Stimulated activated CD4-positive, alpha-beta T cell treated with anti-CD3 and anti-CD28 coated beads, Interleukin-12 subunit alpha, Interleukin-12 subunit beta, amount 100 ng/mL, for 4 hours (primary cell): ENCODE results near the gene ACTN1.
A peak's percentile ranks its signal among the peaks of the same experiment; 100 is the strongest.

Experiments used
- DNase-seq: peaks from one replicate; pipeline ENCODE4 v3.0.0-alpha.2; 2020

The ACTN1 gene

DNA sequence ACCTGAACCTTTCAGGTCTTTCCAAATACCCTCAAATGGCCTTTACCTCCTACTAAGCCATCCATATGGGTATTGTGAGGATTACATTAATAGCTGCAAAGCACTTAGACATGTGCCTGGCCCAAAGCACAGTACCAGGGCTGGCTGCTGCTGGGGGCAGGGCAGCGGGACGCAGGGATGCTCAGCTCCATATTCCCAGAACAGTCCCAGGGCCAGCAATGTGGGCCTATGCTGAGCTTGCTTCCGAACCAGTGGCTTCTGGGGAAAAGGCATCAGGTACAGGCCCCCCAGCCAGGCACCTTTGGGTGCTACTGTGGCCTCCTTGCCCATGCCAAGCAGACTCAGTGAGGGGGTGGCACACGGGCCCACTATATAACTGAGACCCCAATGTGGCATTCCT is 10.4 kb downstream of the ACTN1 start:
- DNase-seq, result no peak

DNA sequence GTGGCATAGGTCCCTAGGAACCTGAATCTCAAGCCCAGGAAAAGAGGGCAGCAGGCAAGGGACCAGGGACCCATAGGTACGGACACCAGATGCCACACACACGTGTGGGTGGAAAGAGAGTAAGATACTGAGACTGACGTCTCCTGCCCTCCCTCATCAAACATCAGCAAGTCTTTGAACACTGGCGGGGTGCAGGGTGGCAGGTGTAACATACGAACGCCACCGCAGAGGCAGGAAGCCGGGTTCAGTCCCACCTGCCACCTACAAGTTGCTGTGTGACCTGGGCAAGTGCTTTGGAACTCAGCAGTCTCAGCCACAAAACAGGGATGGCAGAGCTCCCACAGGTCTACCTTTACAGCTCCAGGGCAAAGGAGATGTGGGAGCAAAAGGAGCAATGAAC is 11.1 kb downstream of the ACTN1 start:
- peak; percentile 42 for DNase-seq

DNA sequence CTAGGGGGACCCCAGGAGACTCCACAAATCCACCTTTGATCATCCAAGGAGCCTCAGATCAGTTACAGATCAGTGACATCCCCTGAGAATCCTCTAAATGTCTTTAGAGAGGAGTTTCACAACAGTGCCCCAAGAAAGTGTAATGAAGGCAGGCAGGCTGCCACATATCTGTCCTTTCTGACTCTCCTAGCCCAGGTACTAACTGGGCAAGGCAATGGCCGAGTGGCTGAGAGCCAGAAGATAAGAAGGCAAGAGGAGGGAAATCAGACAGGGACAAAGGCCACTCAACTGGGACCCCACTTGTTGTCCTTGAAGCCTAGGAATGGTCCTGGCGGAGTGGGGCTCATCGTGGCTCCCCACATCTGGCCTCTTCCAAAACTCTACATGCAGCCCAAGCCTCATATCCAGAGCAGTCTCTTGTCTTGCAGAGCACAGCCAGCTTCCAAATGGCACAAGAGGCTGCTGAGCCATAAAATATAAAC is 11.6 kb downstream of the ACTN1 start:
- no peak for DNase-seq

DNA sequence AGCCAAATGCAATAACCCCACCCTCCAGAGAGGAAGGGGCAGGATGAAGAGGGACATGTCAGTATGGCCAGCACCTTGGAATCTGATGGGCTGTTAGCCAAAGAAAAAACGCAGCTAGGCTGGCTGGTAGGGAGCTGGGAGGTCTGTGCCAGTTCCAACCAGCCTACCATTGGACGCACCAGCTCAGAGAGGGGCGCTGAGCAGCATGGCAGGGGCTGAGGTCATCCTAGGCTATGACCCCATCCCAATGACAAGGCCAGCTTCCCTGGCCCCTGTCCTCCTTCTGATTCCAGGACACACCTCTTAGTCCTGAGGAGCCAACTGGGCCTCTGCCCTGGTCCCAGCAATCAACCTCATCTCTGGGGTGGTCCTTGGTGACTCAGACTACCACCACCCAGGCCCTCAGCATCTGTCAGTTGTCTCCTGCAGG is 12.2 kb downstream of the ACTN1 start:
- no peak for DNase-seq

DNA sequence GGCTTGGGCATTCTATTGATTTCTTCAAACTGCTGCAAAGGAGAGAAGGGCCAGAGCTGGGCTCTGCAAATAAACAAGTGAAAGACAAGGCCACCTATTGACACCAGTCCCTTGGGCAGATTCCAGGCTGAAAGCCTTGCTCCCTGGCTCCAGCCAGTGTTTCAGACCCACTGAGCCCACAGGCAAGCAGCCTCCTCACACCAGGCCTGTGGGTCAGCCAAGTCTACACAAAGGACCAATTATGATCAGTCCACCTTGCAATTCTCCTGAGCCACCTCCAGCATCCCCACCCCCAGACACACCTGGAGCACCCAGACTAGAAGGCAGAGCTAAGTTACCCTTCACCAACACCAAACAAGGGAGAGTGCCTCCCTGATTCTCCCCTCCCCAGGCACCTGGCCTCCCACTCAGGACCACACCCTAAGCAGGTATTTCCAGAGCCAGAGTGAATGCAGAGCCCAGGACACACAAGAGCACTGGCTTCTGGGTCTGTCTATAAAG is 13.8 kb downstream of the ACTN1 start:
- no peak for DNase-seq

DNA sequence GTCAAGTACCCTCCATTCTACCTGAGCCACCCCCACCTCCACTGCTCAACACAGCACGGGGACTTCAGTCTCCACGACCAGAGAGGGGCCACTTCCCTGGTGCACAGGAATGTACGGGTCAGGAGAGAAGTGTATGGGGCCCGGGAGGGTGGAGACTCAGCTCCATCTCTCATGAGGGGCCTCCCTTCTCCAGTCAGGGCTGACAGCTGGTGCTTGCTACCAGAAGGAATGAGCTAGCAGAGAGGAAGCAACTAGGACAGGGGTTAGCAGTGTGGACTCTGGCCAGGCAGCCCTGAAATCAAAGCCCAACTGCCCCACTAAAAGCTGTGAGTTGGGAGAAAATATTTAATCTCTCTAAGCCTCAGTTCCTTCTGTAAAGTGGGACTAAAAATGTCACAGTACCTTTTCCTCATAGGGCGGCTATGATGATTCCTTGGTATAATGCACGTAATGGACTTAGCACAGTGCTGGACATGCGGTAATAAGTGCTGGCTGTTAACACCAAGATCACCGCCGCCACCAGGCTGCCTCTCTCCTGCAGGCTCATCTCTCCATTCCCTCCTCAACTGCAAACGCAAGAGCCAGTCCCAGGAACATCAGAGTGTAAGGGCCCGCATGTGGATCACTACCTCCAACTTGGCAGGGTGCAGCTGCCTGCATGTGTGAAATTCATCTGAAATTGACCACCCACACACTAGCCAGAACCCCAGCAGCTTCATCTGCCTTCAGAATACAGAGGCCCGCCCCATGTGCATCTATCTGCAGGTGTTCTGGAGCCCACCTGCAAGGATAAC is 14.6 kb downstream of the ACTN1 start:
- DNase-seq, result no peak

DNA sequence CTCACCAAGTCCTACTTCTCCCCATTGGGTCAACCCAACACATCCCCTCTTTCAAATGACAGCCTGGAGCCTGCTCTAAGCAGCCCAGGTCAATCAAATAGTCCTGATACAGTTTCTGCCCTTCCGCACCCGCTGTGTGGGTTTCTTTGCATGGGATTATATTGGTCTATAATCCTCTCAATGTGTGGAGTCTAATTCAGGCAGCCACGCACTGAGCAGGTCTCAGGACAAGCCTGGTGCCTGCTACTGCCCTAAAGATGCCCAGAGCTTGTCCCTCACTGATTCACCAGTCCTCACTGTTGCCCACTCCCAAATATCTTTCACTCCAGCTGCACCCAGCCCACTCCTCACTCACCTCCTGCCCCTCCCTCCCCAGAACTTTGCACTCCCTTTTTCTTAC is 16.4 kb downstream of the ACTN1 start:
- no peak for DNase-seq

DNA sequence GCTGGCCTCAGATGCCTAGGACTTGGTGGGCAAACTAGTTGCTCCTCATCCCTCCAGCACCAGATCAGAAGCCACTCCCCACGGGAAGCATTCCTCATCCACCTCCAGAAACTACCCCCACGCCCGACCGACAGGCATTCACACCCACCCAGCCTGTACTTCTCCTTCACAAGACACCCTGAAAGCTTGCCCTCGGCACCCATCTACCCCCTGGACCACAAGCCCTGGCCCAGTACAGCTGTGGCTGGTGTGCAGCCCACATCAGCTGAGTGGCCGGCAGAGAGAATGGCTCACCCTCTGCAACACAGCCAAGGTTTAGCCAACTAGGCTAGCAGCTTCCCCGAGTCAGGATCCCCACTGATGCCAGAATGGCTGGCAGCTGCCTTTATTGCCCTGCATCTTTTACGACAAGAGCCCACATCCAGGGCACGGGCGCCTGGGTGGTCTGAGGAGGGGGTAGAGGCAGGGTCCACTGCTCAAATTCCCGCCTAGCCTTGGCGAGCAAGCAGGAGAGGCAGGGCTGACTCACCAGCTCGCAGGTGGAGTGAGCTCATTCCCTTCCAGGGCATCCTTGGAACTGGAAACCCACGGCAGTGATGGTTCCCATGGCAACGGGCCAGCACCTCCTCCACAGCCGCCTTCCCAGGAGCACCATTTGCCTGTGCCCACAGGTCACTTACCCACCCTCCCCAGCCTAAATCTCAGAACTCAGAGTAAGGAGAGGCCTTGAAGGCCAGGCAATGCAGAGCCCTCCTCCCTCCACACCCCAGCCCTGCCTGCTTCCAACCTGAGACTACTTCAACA is 17.1 kb downstream of the ACTN1 start:
- DNase-seq, result no peak

DNA sequence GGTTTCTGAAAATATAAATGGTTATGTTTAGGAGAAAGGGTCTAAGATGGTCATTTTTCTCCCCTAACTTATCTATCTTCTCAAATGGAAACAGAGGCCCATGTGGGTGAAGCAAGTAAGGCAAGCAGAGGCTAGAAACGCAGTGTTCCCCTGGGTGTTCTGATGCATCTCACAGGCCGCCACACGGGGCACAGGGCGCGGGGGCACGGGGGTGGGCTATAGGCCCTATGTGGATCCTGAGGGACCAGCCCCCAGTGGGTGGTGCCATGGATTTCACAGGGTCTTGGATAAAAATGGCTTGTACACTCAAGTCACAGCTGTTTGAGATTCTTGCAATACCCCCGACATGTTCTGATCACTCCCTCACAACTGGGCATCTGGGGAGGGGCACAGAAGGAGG is 17.7 kb downstream of the ACTN1 start:
- no peak for DNase-seq

DNA sequence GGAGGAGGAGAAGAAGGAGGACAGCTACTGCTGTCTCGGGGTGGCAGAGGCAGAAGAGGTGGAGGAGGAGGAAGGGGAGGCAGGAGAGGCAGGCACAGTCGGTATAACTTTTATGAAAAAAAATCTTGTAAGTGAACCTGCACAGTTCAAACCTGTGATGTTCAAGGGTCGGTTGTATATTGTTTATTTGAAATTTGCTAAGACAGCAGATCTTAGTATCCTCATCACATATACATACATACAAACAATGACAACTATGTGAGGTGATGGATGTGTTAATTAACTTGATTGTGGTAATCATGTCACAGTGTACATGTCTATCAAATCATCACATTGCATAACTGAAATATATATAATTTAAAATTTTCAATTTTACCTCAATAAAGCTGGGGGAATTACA is 19.0 kb downstream of the ACTN1 start:
- no peak for DNase-seq

DNA sequence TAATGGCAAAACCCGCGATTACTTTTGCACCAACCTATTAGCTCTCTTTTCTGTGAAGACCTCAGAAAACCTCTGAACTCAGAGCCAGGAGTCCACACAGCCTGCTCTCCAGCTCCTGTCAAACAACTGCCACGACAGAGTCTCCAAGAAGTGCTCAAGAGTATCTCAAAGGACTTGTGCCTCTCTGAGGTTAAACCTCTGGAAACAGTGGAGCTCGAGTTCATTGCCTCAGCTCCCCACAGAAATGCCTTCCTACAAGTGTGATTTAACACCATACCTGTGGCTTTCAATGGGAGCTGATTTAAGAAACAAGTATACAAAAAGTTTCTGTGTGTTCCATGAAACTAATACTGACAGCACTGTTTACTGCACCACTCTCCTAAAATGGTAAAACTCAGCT is 20.1 kb downstream of the ACTN1 start:
- DNase-seq, result no peak

DNA sequence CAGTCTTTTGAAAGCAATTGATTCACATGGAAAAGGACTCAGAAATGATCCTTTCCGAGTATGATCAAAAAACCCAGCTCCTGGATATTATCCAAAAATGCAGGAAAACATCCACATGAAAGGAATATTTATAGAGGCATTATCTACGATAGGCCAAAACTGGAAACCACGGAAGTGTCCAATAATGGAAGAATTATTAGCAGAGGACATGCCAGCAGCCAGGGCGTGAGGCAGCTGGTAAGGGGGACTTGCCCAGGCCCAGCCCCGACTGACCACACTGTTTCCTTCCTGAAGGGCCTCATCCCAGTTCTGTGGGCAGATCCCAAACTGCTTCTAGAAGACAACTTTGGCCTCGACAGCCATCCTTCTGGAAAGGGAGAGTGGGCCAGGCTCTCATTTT is 20.5 kb downstream of the ACTN1 start:
- DNase-seq, result no peak

DNA sequence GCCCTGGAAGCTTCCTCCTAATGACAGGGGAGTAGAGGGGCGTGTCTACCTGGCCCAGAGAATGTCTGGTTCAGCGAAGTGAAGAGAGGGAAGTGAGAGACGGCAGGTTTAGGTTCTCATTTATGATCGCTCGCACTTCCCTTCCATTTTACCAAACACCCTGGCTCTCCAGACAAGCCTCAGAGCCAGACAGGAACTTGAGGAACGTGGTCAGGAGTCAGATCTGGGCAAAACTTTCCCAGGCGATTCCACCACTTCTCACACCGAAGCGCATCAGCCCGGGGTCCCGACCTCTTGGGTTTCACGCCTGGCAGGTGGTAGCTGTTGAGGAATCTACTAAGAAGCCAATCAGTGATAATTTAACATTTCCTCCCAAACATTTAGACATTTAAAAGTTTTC is 21.3 kb downstream of the ACTN1 start:
- DNase-seq, result no peak

DNA sequence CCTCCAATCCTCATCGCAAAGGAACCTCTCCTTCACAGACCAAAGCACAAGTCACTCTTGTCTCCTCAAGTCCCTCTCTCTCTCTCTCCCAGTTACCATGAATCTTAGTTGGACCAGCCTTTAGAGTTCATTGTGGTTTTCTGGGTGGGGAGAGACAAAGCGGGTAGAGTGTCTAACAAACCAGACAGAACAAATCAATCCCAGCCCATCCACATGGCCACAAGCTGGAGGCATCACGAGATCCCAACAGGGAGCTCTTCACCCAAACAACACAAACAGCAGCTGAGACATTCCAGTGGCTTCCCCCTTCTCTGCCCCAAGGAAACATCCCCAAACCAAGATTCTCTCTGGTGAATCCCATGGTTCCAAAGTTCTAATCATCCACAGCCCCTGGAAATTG is 22.4 kb downstream of the ACTN1 start:
- DNase-seq, result no peak

DNA sequence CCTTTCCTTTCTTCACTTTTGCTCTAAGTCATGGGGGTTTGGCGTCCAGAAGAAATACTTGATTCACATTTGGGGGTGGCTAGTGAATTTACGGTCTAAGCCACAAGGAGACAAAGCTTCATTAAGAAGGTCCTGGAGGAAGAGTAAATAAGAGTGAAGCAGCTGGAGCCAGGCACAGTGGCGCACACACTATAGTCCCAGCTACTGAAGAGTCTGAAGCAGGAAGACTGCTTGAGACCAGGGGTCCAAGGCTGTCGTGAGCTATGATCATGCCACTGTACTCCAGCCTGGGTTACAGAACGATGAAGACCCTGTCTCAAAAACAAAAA is 23.3 kb downstream of the ACTN1 start:
- no peak for DNase-seq

DNA sequence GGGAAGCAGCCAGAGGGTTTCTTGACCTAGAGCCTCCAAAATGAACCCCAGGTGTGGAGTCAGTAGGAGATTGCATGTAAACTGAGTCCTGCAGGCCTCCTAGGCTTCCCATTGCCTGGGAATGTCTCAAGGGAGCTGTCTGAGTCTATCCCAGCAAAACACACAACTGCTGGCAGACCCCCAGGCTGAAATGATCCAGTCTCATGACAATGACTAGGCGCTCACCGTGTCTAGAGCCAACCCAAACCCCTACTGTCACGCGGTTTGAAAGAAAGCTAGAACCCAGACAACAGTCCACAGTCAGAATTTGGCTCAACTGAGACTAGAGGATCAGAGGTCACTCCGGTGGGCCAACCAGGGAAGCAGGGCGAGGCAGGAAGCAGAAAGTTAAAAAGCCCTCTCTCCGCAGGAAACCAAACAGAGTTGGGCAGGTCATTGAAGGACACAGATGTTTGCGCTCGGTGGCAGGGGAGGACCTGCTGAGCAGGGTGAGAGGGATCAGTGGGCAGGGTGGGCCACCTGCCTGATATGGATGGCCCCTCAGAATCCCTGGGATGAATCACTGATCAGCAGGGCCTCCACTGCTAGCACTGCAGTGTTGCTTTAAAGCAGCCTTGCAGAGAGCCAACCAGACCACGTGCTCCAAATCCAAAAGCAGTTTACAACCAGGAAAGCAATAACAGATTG is 23.8 kb downstream of the ACTN1 start:
- DNase-seq, result no peak

DNA sequence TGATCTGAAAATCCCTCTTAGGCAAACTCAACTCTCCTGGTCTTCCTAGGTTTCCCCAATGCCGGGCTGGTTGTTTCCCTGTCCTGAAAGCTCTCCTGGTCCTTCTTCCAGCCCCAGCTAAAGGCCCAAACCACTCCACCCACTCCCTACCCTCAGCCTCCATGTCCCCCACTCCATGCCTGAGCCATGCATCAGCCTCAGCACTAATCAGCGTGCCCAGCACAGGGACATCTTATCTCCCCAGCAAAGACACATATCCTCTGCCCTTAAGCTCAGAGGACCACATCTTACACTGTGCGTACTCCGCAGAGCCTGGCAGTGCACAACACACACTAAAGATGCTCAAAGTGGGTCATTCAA is 25.9 kb downstream of the ACTN1 start:
- DNase-seq, result no peak

DNA sequence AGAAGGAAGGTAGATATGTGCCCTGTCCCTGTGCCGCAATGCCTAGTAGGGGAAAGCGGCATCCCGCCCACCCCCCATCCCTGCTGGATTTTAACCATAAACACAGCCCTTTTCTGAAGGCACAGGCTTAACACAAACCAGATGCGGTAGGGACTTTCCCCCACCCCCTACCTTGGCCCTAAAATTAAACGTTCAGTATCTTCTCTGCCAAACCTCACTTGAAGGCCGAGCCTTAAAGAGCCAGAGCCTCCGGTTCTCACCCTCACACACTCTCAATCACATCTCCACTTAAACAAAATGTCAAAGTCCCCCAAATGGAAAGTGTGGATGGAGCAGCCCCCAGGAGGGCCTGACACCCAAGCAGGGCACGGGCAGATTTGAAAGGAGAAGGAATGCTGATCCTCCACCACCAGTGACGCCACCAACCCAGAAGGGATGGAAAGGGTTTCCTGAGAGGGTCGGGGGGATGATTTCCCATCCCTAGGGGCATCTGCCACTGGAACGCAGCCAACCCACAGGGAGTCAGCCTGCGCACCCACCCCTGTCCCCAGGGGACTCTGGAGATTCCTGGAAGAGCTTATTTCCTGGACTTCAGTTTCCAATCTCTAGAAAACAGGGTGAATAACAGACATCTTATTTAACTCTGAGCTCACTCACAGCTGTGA is 26.4 kb downstream of the ACTN1 start:
- no peak for DNase-seq

DNA sequence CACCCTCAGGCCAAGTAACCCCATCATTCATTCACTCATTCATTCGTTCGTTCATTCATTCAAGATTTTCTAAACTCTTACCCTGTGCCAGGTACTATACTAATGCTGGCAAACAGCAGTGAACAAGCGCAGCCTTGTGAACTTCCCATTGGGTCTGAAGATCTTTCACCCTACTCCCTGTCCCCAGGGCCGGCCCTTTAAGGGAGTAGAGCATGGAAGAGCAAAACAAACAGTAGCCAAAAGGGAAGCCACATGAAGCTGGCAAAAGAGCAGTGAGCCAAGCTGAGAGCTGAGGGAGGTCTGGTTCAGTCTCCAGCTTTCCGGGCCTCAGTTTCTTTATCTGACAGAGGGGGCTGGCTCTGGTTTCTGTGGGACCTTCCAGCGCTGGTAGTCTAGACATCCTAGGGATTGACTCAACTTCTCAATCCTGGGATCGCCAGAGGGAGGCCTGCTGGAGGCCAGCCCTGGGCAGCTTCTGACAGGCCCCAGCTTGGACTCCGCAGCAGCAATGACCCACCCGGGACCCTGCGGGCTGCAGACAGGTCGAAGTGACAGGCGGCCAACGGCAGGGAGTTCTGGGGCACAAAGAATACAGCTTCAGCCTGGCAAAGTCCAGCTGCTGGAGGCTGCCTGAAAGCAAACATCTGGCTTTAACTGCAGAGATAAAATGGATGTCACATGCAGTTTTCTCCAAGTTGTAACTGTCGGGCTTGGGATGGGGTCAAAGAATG is 27.1 kb downstream of the ACTN1 start:
- no peak for DNase-seq

DNA sequence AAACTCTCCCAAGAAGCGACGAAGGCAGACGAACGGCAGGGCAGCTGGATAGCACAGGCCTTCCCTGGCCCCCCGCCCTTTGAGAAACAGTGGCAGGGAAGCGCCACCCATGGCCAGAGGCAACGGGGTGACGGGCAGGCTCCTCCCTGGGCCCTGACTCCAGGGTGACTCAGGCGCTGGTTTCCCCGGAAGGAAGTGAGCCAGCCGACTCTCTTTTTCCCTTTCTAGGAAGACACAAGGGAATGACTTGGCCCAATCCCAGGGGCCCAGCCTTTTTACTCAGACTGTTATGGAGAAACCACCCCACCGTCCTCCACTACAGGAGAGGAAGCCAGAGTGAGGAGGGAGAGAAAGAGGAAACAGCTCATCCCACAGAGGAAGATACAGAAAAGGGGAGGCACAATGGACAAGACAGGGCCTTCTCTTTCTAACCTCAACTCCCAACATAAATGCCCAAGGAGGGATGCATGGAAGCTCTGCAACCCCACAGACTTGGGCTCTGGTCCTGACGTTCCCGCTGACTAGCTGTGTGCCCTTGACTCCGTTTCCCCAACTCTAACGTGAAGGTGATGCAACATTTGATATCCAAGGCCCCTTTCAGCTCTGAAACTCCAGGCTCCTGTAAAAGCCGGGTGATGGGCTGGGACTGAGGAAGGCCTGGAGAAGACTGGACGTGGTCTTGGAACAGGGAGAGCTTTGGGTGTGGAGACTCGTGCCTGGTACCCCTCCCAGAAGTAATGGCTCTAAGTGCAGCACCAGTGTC is 27.9 kb downstream of the ACTN1 start:
- no peak for DNase-seq

DNA sequence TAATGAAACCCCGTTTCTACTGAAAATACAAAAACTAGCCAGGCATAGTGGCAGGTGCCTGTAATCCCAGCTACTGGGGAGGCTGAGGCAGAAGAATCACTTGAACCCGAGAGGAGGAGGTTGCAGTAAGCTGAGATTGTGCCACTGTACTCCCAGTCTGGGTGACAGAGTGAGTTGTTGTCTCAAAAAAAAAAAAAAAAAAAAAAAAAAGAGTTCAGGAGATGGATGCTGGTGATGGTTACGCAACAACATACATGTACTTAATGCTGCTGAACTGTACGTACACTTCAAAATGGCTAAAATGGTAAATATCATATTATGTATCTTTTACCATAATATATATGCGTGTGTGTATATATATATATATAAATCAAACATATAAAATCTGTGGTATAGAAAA is 29.0 kb downstream of the ACTN1 start:
- no peak for DNase-seq

DNA sequence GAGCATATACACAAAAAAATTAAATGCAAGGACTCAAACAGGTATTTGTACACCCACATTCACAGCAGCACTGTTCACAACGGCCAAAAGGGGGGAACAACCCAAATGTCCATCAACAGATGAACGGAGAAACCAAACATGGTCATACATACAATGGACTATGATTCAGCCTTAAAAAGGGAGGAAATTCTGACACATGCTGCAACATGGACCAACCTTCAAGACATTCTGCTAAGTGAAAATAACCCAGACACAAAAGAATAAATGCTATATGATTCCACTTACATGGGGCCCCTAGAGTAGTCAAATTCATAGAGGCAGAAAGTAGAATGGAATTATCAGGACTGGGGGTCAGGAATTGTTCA is 29.5 kb downstream of the ACTN1 start:
- no peak for DNase-seq
